Smooth muscle cell of the brain vasculature (primary cell): Measurements from ENCODE around the gene RFNG.

Source experiments
- DNase-seq: peaks from one replicate; pipeline ENCODE4 v3.0.0-alpha.2; 2012; ENCODE audit warnings: low read depth, low spot score

The RFNG gene

GRCh38 chr17:82077617-82078358, 26.2 kb upstream of the RFNG start:
- no peak for DNase-seq

DNA sequence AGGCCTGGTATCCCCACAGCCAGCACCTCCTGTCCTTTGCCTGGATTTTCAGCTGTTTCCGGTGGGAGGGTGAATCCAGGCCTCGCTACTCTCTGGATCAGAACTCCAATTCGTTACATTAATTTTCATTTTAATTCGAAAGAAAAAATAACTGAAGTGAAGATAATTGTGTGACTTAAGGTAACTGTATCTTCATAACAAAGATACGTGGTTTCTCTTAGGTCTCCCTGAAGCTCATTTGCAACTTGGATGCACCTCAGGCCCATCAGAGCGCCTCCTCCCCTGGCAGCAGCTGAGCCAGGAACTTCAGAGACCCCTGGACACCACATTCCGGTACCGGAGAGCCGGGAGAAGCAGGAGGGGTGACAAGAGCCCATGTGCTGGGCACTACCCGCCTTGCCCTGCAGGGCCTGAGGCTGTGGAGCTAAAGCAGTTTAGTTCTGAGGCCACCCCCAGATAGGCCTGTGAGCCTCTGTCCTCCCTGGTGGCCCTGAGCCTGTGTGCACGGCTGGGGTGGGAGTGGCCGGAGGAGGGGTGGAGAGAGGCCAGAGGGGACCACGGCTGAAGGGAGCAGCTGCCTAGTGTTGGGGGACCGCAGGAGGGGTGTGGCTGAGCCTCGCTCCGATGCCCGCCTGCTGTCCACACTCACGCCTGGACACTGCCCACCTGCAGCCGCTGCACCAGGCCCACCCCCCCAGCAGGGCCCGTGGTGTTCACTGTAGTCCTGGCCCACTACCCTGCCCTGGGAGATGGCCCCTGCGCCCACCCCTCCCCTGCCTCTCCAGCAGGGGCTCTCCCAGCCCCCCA, 25.4 kb upstream of the RFNG start:
- no peak for DNase-seq

GRCh38 chr17:82076018-82076784, 24.6 kb upstream of the RFNG start:
- no peak for DNase-seq

DNA sequence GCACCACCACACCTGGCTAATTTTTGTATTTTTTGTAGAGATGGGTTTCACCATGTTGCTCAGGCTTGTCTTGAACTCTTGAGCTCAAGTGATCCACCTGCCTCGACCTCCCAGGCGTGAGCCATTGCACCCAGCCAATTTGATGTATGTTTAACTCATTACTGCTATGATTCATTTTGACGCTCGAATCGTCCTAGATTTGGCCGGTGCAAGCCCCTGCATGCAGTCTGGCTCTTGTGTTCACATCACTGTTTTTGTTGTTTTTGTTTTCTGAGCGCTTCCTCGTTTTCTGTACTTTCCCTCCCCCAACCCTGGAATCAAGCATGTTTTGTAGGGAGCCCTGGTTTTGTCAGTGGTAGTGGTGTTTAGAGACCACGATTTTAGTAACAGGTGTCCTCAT, 21.8 kb upstream of the RFNG start:
- DNase-seq: no peak

GRCh38 chr17:82072827-82073226, 21.2 kb upstream of the RFNG start:
- DNase-seq: no peak

- DNase-seq: no peak
Observed at GRCh38 chr17:82070611-82071010, 19.0 kb upstream of the RFNG start.

- DNase-seq: no peak
Observed at GRCh38 chr17:82065638-82066303, 14.2 kb upstream of the RFNG start, which contains the start of gene DUS1L. Gene DUS1L, minus strand, starts transcription at chr17:82065804. Its CDS starts 745 bp downstream, at chr17:82065059.

DNA sequence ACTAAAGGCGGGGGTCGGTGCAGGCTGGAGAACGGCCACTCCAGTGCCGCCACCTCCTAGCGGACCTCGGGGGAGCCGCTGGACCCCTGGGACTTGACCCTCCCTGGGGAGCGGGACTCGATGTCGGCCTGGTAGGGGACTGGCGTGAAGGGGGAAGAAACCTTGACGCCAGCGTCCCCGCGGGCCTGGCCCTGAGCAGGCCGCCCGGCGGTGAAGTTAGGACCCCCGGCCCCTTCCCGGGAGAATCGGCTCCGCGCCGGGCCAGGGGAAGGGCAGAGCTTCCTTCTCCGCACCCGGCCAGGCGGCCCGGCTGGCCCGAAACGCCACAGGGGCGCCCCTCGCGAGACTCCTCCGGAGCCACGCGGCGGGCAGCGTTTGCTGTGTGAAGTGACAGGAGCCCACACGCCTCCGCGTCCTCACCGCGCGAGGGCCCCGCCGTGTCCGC, 13.6 kb upstream of the RFNG start:
- no peak for DNase-seq

GRCh38 chr17:82064433-82065192, 13.0 kb upstream of the RFNG start:
- DNase-seq: no peak

GRCh38 chr17:82063424-82064415, 12.1 kb upstream of the RFNG start:
- no peak for DNase-seq

- no peak for DNase-seq
Observed at GRCh38 chr17:82062984-82063368, 11.4 kb upstream of the RFNG start.

DNA sequence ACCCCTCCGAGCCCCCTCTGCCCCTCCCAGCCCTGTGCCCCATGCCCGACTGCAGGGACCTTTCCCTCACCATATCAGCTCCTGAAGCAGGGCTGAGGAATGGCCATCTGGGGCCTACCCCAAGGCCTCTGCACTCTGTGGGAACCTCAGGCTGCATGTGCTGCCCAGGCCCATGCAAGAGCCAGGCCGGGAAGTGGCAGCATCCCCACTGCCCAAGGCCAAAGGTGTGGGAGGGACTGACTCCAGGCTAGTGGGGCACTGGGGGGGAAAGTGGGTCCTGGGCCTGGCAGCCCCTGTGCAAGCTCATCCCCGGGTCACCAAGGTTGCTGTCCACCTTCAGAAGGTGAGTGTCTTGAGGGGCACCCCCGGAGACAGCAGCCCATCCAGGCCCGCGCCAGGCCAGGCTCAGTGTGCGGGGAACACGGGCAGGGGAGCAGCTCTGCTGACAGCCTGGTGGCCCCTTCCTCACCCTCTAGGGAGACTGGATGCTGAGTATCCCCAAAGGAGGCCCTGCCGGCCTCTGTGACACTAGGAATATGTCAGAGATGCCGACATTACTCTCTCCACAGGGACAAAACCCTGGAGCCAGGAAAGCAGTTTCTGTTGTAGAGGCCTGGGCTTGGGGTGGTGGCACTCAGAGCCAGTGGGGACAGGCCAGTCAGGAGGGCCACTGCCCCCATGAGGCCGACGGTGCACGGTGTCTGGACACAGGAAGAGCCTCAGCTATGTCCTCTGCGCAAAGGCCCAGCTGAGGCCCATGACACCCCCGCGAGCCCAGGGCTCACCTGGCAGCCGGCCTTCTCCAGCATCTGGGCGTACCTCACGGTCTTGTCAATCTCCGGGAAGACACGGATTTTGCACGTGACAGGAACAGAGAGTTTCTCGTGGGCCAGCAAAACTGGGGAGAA, 10.7 kb upstream of the RFNG start:
- no peak for DNase-seq

DNA sequence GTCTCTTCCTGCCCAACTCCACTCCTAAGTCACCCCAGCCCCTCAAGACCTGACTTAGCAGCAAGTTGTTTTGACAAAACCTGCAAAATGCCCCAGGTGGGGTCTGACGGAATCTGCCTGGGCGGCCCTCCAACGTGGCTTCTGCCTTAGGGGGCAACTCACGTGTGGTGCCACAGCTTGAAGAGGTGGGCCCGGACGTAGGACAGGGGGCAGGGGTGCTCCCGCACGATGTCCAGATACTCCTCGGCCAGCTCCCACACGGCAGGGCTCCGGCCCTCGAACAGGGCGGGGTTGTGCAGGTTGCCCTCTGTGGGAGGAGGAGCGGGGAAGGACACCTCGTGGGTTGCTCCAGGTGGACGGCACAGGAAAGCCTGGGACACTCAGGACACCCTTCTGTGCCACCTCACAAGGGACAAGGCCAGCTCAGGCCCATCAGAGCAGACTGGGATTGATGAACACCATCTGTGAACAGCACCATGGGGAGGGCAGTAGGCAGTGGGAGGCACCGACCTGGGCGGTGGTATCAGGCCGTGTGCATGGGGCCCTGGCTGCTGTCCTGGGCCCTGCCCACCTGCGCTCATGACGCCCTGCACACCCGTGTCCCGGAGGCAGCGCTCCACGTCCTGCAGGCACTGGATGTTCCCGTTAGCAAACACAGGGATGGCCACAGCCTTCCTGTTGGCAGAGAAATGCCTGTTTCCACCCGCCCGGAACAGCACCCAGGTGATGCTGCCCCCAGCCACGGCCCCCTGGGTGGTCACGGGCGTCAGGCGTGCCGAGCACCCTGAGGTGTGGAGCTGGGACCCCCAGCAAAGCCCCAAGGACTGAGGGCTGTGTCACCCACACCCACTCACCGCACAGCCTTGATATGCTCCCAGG, 9.7 kb upstream of the RFNG start:
- no peak for DNase-seq

GRCh38 chr17:82060614-82061013, 9.0 kb upstream of the RFNG start:
- no peak for DNase-seq

DNA sequence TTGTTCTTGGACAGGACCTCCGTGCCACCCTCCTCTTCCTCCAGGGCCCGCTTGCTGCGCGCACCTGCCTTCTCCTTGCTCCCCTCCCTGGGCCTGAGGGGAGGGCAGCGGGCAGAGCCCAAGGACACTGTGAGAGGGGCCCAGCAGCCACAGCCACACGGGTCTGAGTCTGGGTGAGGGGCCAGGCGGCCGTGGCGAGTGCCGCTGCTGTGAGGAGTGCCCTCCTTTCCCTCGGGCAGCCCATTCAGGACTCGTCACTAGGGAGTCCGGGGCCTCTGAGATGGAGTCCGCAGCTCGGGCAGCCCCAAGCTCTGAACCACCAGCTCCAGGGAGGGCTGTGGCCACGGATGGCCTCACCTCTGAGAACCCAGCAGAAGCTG, 8.4 kb upstream of the RFNG start:
- no peak for DNase-seq

GRCh38 chr17:82059272-82060000, 7.8 kb upstream of the RFNG start:
- no peak for DNase-seq

DNA sequence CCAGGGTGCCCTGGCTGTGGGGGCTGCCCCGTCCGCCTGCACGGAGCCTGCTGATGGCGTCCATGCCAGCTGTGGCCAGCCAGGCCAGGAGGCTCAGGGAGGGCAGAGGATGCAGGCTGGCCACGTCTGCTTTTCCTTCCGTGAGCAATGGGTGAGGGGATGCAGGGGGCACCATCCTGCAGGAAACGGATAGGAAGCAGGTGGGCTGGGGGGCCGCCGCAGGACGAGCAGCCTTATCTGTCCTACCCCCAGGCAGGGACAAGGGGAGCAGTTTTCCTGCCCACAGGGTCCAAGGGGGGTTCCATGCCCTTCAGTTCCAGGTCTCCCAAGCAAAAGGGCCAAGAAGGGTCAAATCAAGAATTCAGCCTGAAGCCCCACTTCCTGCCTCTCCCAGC, 7.2 kb upstream of the RFNG start:
- no peak for DNase-seq
